ENCODE data around the gene STK39. TPM values are rescaled to one million over a fixed set of nuclear protein-coding genes. Genes with fewer than 3 reads are reported as not detected.

Gene STK39
- total RNA-seq, 1 experiment from 2014 or later = 56.9 TPM

DNA sequence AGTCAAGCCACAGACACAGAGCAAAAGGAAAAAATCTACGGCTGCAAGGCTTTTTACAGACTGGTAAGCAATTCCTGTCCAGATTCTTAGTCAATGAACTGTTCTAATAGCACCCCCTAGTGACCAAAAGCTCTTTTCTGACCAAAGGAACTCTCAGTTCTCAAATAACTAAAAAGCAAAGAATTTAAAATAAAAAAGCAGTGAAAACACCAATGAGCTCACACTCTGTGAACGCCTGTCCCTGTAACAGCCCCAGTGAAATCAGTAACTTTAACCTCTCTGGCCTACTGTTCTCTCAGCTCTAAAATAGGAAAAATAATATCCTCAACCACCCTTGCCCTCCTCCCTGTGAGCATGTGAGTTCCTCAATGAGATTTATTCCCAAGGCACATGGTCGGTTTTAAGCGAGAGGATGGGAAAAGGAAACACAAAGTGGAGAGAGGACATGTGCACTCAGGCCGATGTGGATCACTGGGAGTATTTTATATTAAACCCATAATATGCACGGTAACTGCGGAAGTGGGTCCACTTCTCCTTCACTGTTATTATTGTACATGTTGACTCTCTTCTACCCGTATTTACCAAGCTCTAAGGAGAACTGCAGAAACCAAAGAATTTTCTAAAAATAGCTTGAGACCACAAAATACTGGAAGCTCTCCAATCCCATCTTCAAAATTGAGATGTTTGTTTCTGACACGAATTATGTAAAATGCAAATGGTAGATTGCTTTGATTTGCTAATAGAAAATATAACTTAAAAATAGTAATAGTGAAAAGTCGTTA is 128.5 kb downstream of the STK39 start:
- H3K79me2 ChIP-seq (ENCODE audit: low read length) = peaks cover 26% of the 10 kb centered on the region; the same call in 1 of the 2 replicates
- peak overlapping the region; percentile 37 for H3K27ac ChIP-seq (ENCODE audit: low read length)
- no peaks in the 10 kb centered on the region for H3K27me3 ChIP-seq (ENCODE audit: low read length)
- H3K36me3 ChIP-seq (ENCODE audit: insufficient read depth, low read length) = peaks cover 11% of the 10 kb centered on the region
- no peaks in the 10 kb centered on the region for H4K20me1 ChIP-seq (ENCODE audit: insufficient read depth, low read depth, low read length)
- H2AFZ ChIP-seq (ENCODE audit: low read length) = no peak overlapping the region; the same call in 1 of the 2 replicates
- peak; percentile 94 for DNase-seq
- no peaks in the 10 kb centered on the region for H3K9me2 ChIP-seq (replicated peaks; ENCODE audit: insufficient read depth, low read length)
- H3K4me2 ChIP-seq (ENCODE audit: low read depth, low read length, poor library complexity, severe bottlenecking) = peak overlapping the region; percentile 24
- H3K4me1 ChIP-seq (ENCODE audit: low read length) = peaks cover 15% of the 10 kb centered on the region
- H3K9ac ChIP-seq (ENCODE audit: low read length) = no peak overlapping the region
- H3K4me3 ChIP-seq (ENCODE audit: low read length) = no peak overlapping the region
- H3K9me3 ChIP-seq (ENCODE audit: low read length) = no peaks in the 10 kb centered on the region

GRCh38 chr2:168116448-168116847 is 130.9 kb downstream of the STK39 start:
- Histone ChIP-seq H3K27ac (ENCODE audit: low read length) (no peak overlapping the region), H3K9me2 (replicated peaks; ENCODE audit: insufficient read depth, low read length) (no peaks in the 10 kb centered on the region), H3K4me3 (ENCODE audit: low read length) (no peak overlapping the region), H3K9me3 (ENCODE audit: low read length) (no peaks in the 10 kb centered on the region), H3K4me1 (ENCODE audit: low read length) (peaks cover 15% of the 10 kb centered on the region), H3K9ac (ENCODE audit: low read length) (no peak overlapping the region), H4K20me1 (ENCODE audit: insufficient read depth, low read depth, low read length) (no peaks in the 10 kb centered on the region), H3K27me3 (ENCODE audit: low read length) (no peaks in the 10 kb centered on the region), H2AFZ (ENCODE audit: low read length) (no peak overlapping the region), H3K79me2 (ENCODE audit: low read length) (peaks cover 26% of the 10 kb centered on the region; the same call in 1 of the 2 replicates), H3K4me2 (ENCODE audit: low read depth, low read length, poor library complexity, severe bottlenecking) (no peak overlapping the region), H3K36me3 (ENCODE audit: insufficient read depth, low read length) (peaks cover 3% of the 10 kb centered on the region; the same call in 1 of the 2 replicates)
- peak; percentile 44 for DNase-seq

DNA sequence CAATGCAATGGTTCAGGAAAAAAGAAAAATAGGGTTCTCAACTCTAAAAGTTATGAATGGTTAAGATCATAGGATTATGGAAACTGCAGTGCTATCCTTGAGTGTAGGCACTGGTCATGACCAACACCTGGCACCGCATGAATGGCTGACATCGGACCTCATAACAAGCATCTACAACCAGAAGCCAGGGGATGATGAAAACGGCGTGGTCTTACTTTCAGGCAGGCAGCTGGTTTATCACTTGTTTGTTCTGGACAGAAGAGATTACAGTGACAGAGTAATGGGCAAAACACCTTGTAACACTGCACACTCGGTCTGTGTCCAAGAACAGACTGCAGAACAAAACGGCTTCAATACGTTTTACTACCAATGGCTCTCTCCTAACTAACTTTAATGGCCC is 132.8 kb downstream of the STK39 start:
- H3K4me3 ChIP-seq (ENCODE audit: low read length) = no peak overlapping the region

DNA sequence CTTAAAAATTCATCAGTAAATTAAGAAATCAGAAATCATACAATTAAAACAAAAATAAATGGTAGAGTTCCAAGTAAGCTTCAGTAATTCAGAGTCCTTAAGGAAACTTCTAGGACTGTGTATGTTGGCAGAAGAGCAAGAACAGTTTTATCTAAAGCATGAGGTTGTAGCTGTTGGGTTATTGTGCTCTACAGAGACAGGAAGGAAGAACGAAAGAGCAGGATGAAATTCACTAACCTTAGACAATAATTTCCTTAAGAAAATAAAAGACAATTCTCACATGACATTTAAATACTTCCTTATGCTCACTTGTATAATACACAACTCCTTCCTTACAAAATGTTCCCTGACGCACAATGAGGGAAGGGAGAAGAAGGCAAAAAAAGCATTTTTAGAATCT is 133.4 kb downstream of the STK39 start:
- Histone ChIP-seq H3K4me2 (ENCODE audit: low read depth, low read length, poor library complexity, severe bottlenecking) (no peak overlapping the region), H4K20me1 (ENCODE audit: insufficient read depth, low read depth, low read length) (no peaks in the 10 kb centered on the region), H3K9me3 (ENCODE audit: low read length) (no peaks in the 10 kb centered on the region), H3K9me2 (replicated peaks; ENCODE audit: insufficient read depth, low read length) (no peaks in the 10 kb centered on the region), H3K9ac (ENCODE audit: low read length) (no peak overlapping the region), H3K4me1 (ENCODE audit: low read length) (peaks cover 7% of the 10 kb centered on the region), H3K27me3 (ENCODE audit: low read length) (no peaks in the 10 kb centered on the region), H3K79me2 (ENCODE audit: low read length) (peaks cover 26% of the 10 kb centered on the region; the same call in 1 of the 2 replicates), H2AFZ (ENCODE audit: low read length) (no peak overlapping the region), H3K4me3 (ENCODE audit: low read length) (no peak overlapping the region), H3K27ac (ENCODE audit: low read length) (no peak overlapping the region), H3K36me3 (ENCODE audit: insufficient read depth, low read length) (peaks cover 3% of the 10 kb centered on the region; the same call in 1 of the 2 replicates)
- DNase-seq = no peak

More for the DNA sequence above, 132.8 kb downstream of the STK39 start:
- H3K9me2 ChIP-seq (replicated peaks; ENCODE audit: insufficient read depth, low read length) = no peaks in the 10 kb centered on the region
- peaks cover 3% of the 10 kb centered on the region; the same call in 1 of the 2 replicates for H3K36me3 ChIP-seq (ENCODE audit: insufficient read depth, low read length)
- no peak for DNase-seq
- no peak overlapping the region for H2AFZ ChIP-seq (ENCODE audit: low read length)
- peaks cover 12% of the 10 kb centered on the region for H3K4me1 ChIP-seq (ENCODE audit: low read length)
- H3K4me2 ChIP-seq (ENCODE audit: low read depth, low read length, poor library complexity, severe bottlenecking) = no peak overlapping the region
- H3K9ac ChIP-seq (ENCODE audit: low read length) = no peak overlapping the region
- no peaks in the 10 kb centered on the region for H3K9me3 ChIP-seq (ENCODE audit: low read length)
- H3K27me3 ChIP-seq (ENCODE audit: low read length) = no peaks in the 10 kb centered on the region
- peaks cover 26% of the 10 kb centered on the region; the same call in 1 of the 2 replicates for H3K79me2 ChIP-seq (ENCODE audit: low read length)
- no peaks in the 10 kb centered on the region for H4K20me1 ChIP-seq (ENCODE audit: insufficient read depth, low read depth, low read length)
- H3K27ac ChIP-seq (ENCODE audit: low read length) = no peak overlapping the region

GRCh38 chr2:168107322-168107721 is 140.1 kb downstream of the STK39 start:
- no peaks in the 10 kb centered on the region for H3K9me2 ChIP-seq (replicated peaks; ENCODE audit: insufficient read depth, low read length)
- H4K20me1 ChIP-seq (ENCODE audit: insufficient read depth, low read depth, low read length) = no peaks in the 10 kb centered on the region
- no peak overlapping the region for H3K27ac ChIP-seq (ENCODE audit: low read length)
- no peaks in the 10 kb centered on the region for H3K27me3 ChIP-seq (ENCODE audit: low read length)
- DNase-seq = no peak
- no peak overlapping the region for H3K9ac ChIP-seq (ENCODE audit: low read length)
- H3K9me3 ChIP-seq (ENCODE audit: low read length) = no peaks in the 10 kb centered on the region
- H3K4me1 ChIP-seq (ENCODE audit: low read length) = no peaks in the 10 kb centered on the region
- H3K79me2 ChIP-seq (ENCODE audit: low read length) = no peaks in the 10 kb centered on the region
- no peak overlapping the region for H2AFZ ChIP-seq (ENCODE audit: low read length)
- no peak overlapping the region for H3K4me3 ChIP-seq (ENCODE audit: low read length)
- no peak overlapping the region for H3K4me2 ChIP-seq (ENCODE audit: low read depth, low read length, poor library complexity, severe bottlenecking)
- H3K36me3 ChIP-seq (ENCODE audit: insufficient read depth, low read length) = 0 out of 2 replicates have a peak, but pooled peaks cover 3% of the 10 kb centered on the region

DNA sequence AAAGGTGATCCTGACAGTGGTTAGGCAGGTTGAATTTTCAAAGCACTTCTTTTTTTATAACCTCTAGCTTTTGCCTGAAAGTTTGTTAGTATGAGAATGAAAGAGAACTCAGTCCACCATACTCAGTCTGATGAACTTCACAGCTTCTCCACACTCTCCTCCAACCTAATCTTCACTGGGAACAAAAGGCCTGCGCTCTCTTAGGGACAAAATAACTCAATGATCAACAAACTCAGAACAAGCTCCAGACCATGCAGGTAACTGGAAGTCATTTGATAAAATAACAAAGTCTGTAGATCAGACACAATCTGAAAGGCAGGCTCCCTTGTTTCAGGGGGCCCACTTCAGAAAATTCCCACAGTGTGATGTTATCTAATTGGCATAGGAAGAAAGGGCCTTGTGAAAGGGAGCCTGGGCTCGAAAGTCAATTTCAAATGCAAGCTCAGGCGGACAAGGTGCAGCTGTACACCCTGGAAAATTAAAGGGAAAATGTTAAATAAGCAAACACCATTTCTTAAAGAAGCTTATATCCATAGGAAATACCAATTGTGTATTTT is 142.2 kb downstream of the STK39 start:
- no peaks in the 10 kb centered on the region for H3K4me1 ChIP-seq (ENCODE audit: low read length)
- H3K27me3 ChIP-seq (ENCODE audit: low read length) = no peaks in the 10 kb centered on the region
- peaks cover 3% of the 10 kb centered on the region; the same call in 1 of the 2 replicates for H3K79me2 ChIP-seq (ENCODE audit: low read length)
- H3K36me3 ChIP-seq (ENCODE audit: insufficient read depth, low read length) = 0 out of 2 replicates have a peak, but pooled peaks cover 3% of the 10 kb centered on the region
- no peak overlapping the region for H3K9ac ChIP-seq (ENCODE audit: low read length)
- DNase-seq = no peak
- H3K9me3 ChIP-seq (ENCODE audit: low read length) = no peaks in the 10 kb centered on the region
- H3K4me3 ChIP-seq (ENCODE audit: low read length) = no peak overlapping the region
- no peak overlapping the region for H3K27ac ChIP-seq (ENCODE audit: low read length)
- H2AFZ ChIP-seq (ENCODE audit: low read length) = no peak overlapping the region
- no peaks in the 10 kb centered on the region for H4K20me1 ChIP-seq (ENCODE audit: insufficient read depth, low read depth, low read length)
- H3K4me2 ChIP-seq (ENCODE audit: low read depth, low read length, poor library complexity, severe bottlenecking) = no peak overlapping the region
- H3K9me2 ChIP-seq (replicated peaks; ENCODE audit: insufficient read depth, low read length) = no peaks in the 10 kb centered on the region

DNA sequence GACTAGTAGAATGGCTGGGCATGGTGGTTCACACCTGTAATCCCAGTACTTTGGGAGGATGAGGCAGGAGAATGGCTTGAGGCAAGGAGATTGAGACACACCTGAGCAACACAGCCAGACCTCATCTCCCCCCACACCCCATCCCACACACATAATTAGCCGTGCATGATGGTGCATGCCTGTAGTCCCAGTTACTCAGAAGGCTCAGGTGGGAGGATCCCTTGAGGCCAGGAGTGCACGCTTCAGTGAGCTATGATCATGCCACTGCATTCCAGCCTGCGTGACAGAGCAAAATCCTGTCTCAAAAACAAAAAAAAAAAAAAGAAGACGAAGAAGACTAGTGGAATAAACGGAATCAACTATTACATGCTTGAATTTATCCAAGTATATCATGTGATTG is 150.0 kb downstream of the STK39 start:
- Histone ChIP-seq H3K9me3 (ENCODE audit: low read length) (no peaks in the 10 kb centered on the region), H3K4me2 (ENCODE audit: low read depth, low read length, poor library complexity, severe bottlenecking) (peak overlapping the region; percentile 30), H4K20me1 (ENCODE audit: insufficient read depth, low read depth, low read length) (no peaks in the 10 kb centered on the region), H3K79me2 (ENCODE audit: low read length) (peaks cover 21% of the 10 kb centered on the region), H3K4me3 (ENCODE audit: low read length) (no peak overlapping the region), H2AFZ (ENCODE audit: low read length) (no peak overlapping the region), H3K4me1 (ENCODE audit: low read length) (peaks cover 27% of the 10 kb centered on the region), H3K9me2 (replicated peaks; ENCODE audit: insufficient read depth, low read length) (no peaks in the 10 kb centered on the region), H3K27ac (ENCODE audit: low read length) (peak overlapping the region; percentile 13), H3K27me3 (ENCODE audit: low read length) (no peaks in the 10 kb centered on the region), H3K36me3 (ENCODE audit: insufficient read depth, low read length) (no peaks in the 10 kb centered on the region; the same call in 1 of the 2 replicates), H3K9ac (ENCODE audit: low read length) (no peak overlapping the region)
- DNase-seq = no peak

GRCh38 chr2:168096158-168096557 is 151.2 kb downstream of the STK39 start:
- DNase-seq = no peak
- H3K9ac ChIP-seq (ENCODE audit: low read length) = no peak overlapping the region
- H3K4me1 ChIP-seq (ENCODE audit: low read length) = peaks cover 28% of the 10 kb centered on the region
- no peaks in the 10 kb centered on the region; the same call in 1 of the 2 replicates for H3K36me3 ChIP-seq (ENCODE audit: insufficient read depth, low read length)
- H3K4me2 ChIP-seq (ENCODE audit: low read depth, low read length, poor library complexity, severe bottlenecking) = no peak overlapping the region
- H3K27me3 ChIP-seq (ENCODE audit: low read length) = no peaks in the 10 kb centered on the region
- no peaks in the 10 kb centered on the region for H3K9me2 ChIP-seq (replicated peaks; ENCODE audit: insufficient read depth, low read length)
- no peak overlapping the region for H2AFZ ChIP-seq (ENCODE audit: low read length)
- no peaks in the 10 kb centered on the region for H3K9me3 ChIP-seq (ENCODE audit: low read length)
- peaks cover 20% of the 10 kb centered on the region for H3K79me2 ChIP-seq (ENCODE audit: low read length)
- no peak overlapping the region for H3K27ac ChIP-seq (ENCODE audit: low read length)
- H3K4me3 ChIP-seq (ENCODE audit: low read length) = no peak overlapping the region
- no peaks in the 10 kb centered on the region for H4K20me1 ChIP-seq (ENCODE audit: insufficient read depth, low read depth, low read length)

Measured in Karpas-422 (cell line).